GM12878 (cell line): ENCODE data around the gene BICC1.

Source experiments
- CBX3 ChIP-seq: fragments of 200-600 bp; sonication (generic); IDR thresholded peaks from 2 replicates; pipeline ENCODE4 v1.6.1; 2016; ENCODE audit warnings: low read depth, borderline replicate concordance
- EP300 ChIP-seq, 2 experiments: fragments of 150-350 bp in 1 of 2; IDR thresholded peaks; 2 replicates each; pipeline ENCODE4 v1.6.1; 2011 to 2012; ENCODE audit warnings: low read depth in 2 of 2, low read length in 2 of 2, borderline replicate concordance in 1 of 2, improper control_type of control experiment in 1 of 2, inconsistent platforms in 1 of 2; ENCODE audit not compliant: control insufficient read depth in 1 of 2
- POLR2AphosphoS5 ChIP-seq: IDR thresholded peaks from 2 replicates; pipeline ENCODE4 v1.6.1; 2011; ENCODE audit warnings: mild to moderate bottlenecking, low read length, inconsistent platforms

GRCh38 chr10:58821752-58822056 is 309.0 kb downstream of the BICC1 start:
- TF ChIP-seq EP300 (IDR thresholded peaks at IDR 0.05; ENCODE audit: borderline replicate concordance in 1 of 2, control insufficient read depth in 1 of 2, low read depth in 2 of 2, low read length in 2 of 2) = no peak
- TF ChIP-seq CBX3 = no peak
- no peak for TF ChIP-seq POLR2AphosphoS5
